HepG2 (cell line): Measurements from ENCODE around the gene CLEC20A. TPM values are rescaled to one million over a fixed set of nuclear protein-coding genes. Genes with fewer than 3 reads are reported as not detected.

Source experiments
- ATAC-seq: fragments of 200-7000 bp; cut with Tn5 transposase; 3 replicates; pipeline ENCODE4 v1.9.1; 2020; ENCODE audit warnings: mild to moderate bottlenecking, moderate library complexity
- BruUV-seq: library from RNA; stranded (reverse); fragments of 400-500 nt; replicated peaks from 2 replicates; lab custom pipeline; 2021; lab: Mats Ljungman, UMichigan
- CTCF ChIA-PET: fragments of 300-600 bp; formaldehyde crosslinking; extraction: SDS; loops from one replicate; lab custom pipeline; 2021; ENCODE audit warnings: low total read pairs, inconsistent platforms, low intra/inter-chr PET ratio; lab: Yijun Ruan, JAX
- POLR2A ChIA-PET: fragments of 350-600 bp; sonication (Branson Sonifier 250); formaldehyde crosslinking; loops from one replicate; lab custom pipeline; 2020; ENCODE audit warnings: antibody characterized with exemption, inconsistent platforms; lab: Yijun Ruan, JAX
- DNase-seq: peaks from one replicate; pipeline ENCODE4 v3.0.0-alpha.2; 2015; ENCODE audit warnings: low spot score
- FAIRE-seq: peaks from 3 replicates; lab custom pipeline; 2011; peaks lifted over from hg19 to GRCh38; lab: Jason Lieb, UNC
- H2AFZ ChIP-seq: one replicate; pipeline ENCODE4 v1.6.1; 2011; ENCODE audit warnings: low read length, inconsistent platforms
- H3K27ac ChIP-seq: fragments of 300-600 bp; 3 replicates; pipeline ENCODE4 v1.8.0; 2011; ENCODE audit warnings: mixed run types, mild to moderate bottlenecking, mixed read lengths, low read length, inconsistent platforms; ENCODE audit not compliant: insufficient read depth; ENCODE audit errors: extremely low read length
- H3K27me3 ChIP-seq, 2 experiments: fragments of 200-600 bp in 1 of 2; 2 replicates in 1 of 2; 3 replicates in 1 of 2; pipeline versions ENCODE4 v1.6.0 to v1.8.0; 2011; ENCODE audit warnings: low read length in 2 of 2, mild to moderate bottlenecking in 2 of 2, moderate library complexity in 2 of 2, inconsistent platforms in 1 of 2; ENCODE audit not compliant: insufficient read depth in 2 of 2, control insufficient read depth in 1 of 2
- H3K36me3 ChIP-seq, 2 experiments: fragments of 200-600 bp in 1 of 2; replicated peaks in 1 of 2; 2 replicates in 1 of 2; 3 replicates in 1 of 2; pipeline versions ENCODE4 v1.5.1 to v1.8.0; 2011; ENCODE audit warnings: low read length in 2 of 2, inconsistent platforms in 1 of 2; ENCODE audit not compliant: insufficient read depth in 2 of 2, control insufficient read depth in 1 of 2
- H3K4me1 ChIP-seq: 2 replicates; pipeline ENCODE4 v1.5.1; 2012; ENCODE audit warnings: low read length, inconsistent platforms; ENCODE audit not compliant: insufficient read depth
- H3K4me2 ChIP-seq: 2 replicates; pipeline ENCODE4 v1.6.0; 2011; ENCODE audit warnings: low read depth, low read length, inconsistent platforms
- H3K4me3 ChIP-seq, 3 experiments: fragments of 200-600 bp in 1 of 3; sonication (generic), shearing (Covaris generic) in 1 of 3; replicated peaks in 1 of 3; 2 replicates each; pipeline ENCODE4 v1.5.1; 2011 to 2016; ENCODE audit warnings: low read length in 3 of 3, inconsistent platforms in 2 of 3, low read depth in 2 of 3, mild to moderate bottlenecking in 2 of 3, control low read depth in 1 of 3, mixed read lengths in 1 of 3; ENCODE audit not compliant: insufficient read depth in 1 of 3
- H3K79me2 ChIP-seq: one replicate; pipeline ENCODE4 v1.6.1; 2011; ENCODE audit warnings: low read length, inconsistent platforms; ENCODE audit not compliant: insufficient read depth
- H3K9ac ChIP-seq: 2 replicates; pipeline ENCODE4 v1.6.0; 2011; ENCODE audit warnings: mild to moderate bottlenecking, low read depth, low read length, inconsistent platforms; ENCODE audit not compliant: insufficient read depth
- H3K9me3 ChIP-seq: 2 replicates; pipeline ENCODE4 v1.5.1; 2012; ENCODE audit warnings: mild to moderate bottlenecking, low read length
- H4K20me1 ChIP-seq: 2 replicates; pipeline ENCODE4 v1.6.0; 2011; ENCODE audit warnings: inconsistent platforms, mild to moderate bottlenecking, low read length, moderate library complexity; ENCODE audit not compliant: insufficient read depth
- ARNTL ChIP-seq: sonication (generic); formaldehyde crosslinking; IDR thresholded peaks from 2 replicates; pipeline ENCODE4 v1.4.0; 2020; ENCODE audit warnings: mild to moderate bottlenecking, missing genetic modification reagents
- CCAR2 ChIP-seq: fragments of 200-400 bp; formaldehyde crosslinking; optimal IDR thresholded peaks from 2 replicates; pipeline ENCODE3; 2018; ENCODE audit warnings: low read depth, mild to moderate bottlenecking, low read length, moderate library complexity
- LCORL ChIP-seq, 2 experiments: fragments of 450-650 bp in 1 of 2; sonication (generic) in 1 of 2; formaldehyde crosslinking in 1 of 2; IDR thresholded peaks; 2 replicates each; pipeline versions ENCODE4 v1.5.0 to v1.6.1; 2017 to 2020; ENCODE audit warnings: antibody characterized with exemption in 1 of 2, missing genetic modification reagents in 1 of 2
- MEF2D ChIP-seq: sonication (generic); formaldehyde crosslinking; IDR thresholded peaks from 2 replicates; pipeline ENCODE4 v1.5.1; 2020; ENCODE audit warnings: mild to moderate bottlenecking, missing genetic modification reagents
- SP4 ChIP-seq: sonication (generic); formaldehyde crosslinking; IDR thresholded peaks from 2 replicates; pipeline ENCODE4 v1.8.1; 2023; ENCODE audit warnings: mild to moderate bottlenecking, missing genetic modification reagents
- STAT6 ChIP-seq: sonication (generic); formaldehyde crosslinking; IDR thresholded peaks from 2 replicates; pipeline ENCODE4 v1.4.0; 2020; ENCODE audit warnings: missing genetic modification reagents, mild to moderate bottlenecking, borderline replicate concordance
- TCF12 ChIP-seq, 2 experiments: fragments of 450-650 bp in 1 of 2; sonication (generic) in 1 of 2; formaldehyde crosslinking in 1 of 2; IDR thresholded peaks; 2 replicates each; pipeline versions ENCODE4 v1.6.1 to v1.8.0; 2017 to 2022; ENCODE audit warnings: antibody characterized with exemption in 1 of 2, mild to moderate bottlenecking in 1 of 2, missing genetic modification reagents in 1 of 2, moderate library complexity in 1 of 2
- XBP1 ChIP-seq: sonication (generic); formaldehyde crosslinking; IDR thresholded peaks from 2 replicates; pipeline ENCODE4 v1.5.0; 2020; ENCODE audit warnings: missing genetic modification reagents
- ZBTB8A ChIP-seq: sonication (generic); formaldehyde crosslinking; IDR thresholded peaks from 2 replicates; pipeline ENCODE4 v1.4.0; 2020; ENCODE audit warnings: mild to moderate bottlenecking, low read depth, missing genetic modification reagents, borderline replicate concordance
- ZFP62 ChIP-seq: sonication (generic); formaldehyde crosslinking; IDR thresholded peaks from 2 replicates; pipeline ENCODE4 v1.4.0; 2020; ENCODE audit warnings: missing genetic modification reagents
- ZNF558 ChIP-seq: sonication (generic); formaldehyde crosslinking; IDR thresholded peaks from 2 replicates; pipeline ENCODE4 v1.9.0; 2022; ENCODE audit warnings: mild to moderate bottlenecking, missing genetic modification reagents, borderline replicate concordance
- ZSCAN21 ChIP-seq: sonication (generic); formaldehyde crosslinking; IDR thresholded peaks from 2 replicates; pipeline ENCODE4 v1.8.0; 2022; ENCODE audit warnings: mild to moderate bottlenecking, missing genetic modification reagents, moderate library complexity, borderline replicate concordance
- WGBS: methylation state at CpG from one replicate; pipeline ENCODE4 v1.1.6; 2017; ENCODE audit warnings: low lambda C conversion rate; 5-methylcytosine and 5-hydroxymethylcytosine counted together
- in situ Hi-C: cut with HindIII; loops from 2 replicates; pipeline ENCODE4 v1.10.0; 2017; ENCODE audit warnings: low pct_unique_long_range_greater_than_20kb; ENCODE audit not compliant: extremely low pct_ligation_motif_present
- intact Hi-C: fragments of 100-400 bp; cut with micrococcal nuclease; formaldehyde crosslinking; loops from one replicate; pipeline ENCODE4 v1.10.0; 2022; ENCODE audit not compliant: unreplicated experiment
- polyA plus RNA-seq, 8 experiments: library from polyadenylated mRNA; depleted of rRNA in 3 of 8; stranded (reverse) in 7 of 8; unstranded in 1 of 8; fragments of >200 nt; fragmentation: Illumina TruSeq in 4 of 8; extraction: Trizol in 4 of 8; gene quantifications; 2 replicates each; pipeline versions ENCODE4 v1.2.1 to v1.2.3, GENCODE V29; 2011 to 2016; ENCODE audit warnings: low read depth in 4 of 8, missing spikeins in 1 of 8, mixed read lengths in 1 of 8; ENCODE audit not compliant: insufficient read depth in 1 of 8
- total RNA-seq, 5 experiments: library from RNA; depleted of rRNA; stranded (reverse); fragments of >200 nt; fragmentation: Illumina TruSeq; extraction: Trizol; gene quantifications; 2 replicates each; pipeline ENCODE4 v1.2.3, GENCODE V29; 2016; ENCODE audit warnings: low read depth in 1 of 5
- TF ChIP-seq, protein P1 (sequence below): sonication (generic); formaldehyde crosslinking; conservative IDR thresholded peaks from 2 replicates; pipeline ENCODE4 v1.4.0; 2020; ENCODE audit warnings: missing genetic modification reagents
- TF ChIP-seq, protein P2 (sequence below): sonication (generic); formaldehyde crosslinking; IDR thresholded peaks from 2 replicates; pipeline ENCODE4 v1.8.0; 2022; ENCODE audit warnings: mild to moderate bottlenecking, missing genetic modification reagents, moderate library complexity
- TF ChIP-seq, protein P3 (sequence below): fragments of 450-650 bp; IDR thresholded peaks from 2 replicates; pipeline ENCODE4 v1.6.1; 2017

The CLEC20A gene
- total and polyA plus RNA-seq, 2 of the 13 experiments (the other 11 are each of a cell fraction or from before 2014, with no cell fraction given) = not detected

GRCh38 chr1:178495741-178496409 lies 889 bp downstream of the CLEC20A start:
- DNase-seq (no peak), ATAC-seq (no peak), FAIRE-seq (no peak)
- in situ Hi-C loops = no loop called here
- Histone ChIP-seq H3K79me2 (no peaks in the 10 kb centered on the region), H3K27ac (no peak overlapping the region), H4K20me1 (no peaks in the 10 kb centered on the region), H3K4me1 (peaks cover 9% of the 10 kb centered on the region; the same call in 1 of the 2 replicates), H3K9me3 (no peaks in the 10 kb centered on the region), H2AFZ (no peak overlapping the region), H3K4me2 (no peak overlapping the region), H3K27me3 (peaks cover 7 to 44% of the 10 kb centered on the region in 2 experiments; a peak in 4 of 5 replicates), H3K4me3 (no peak overlapping the region), H3K36me3 (no peaks in the 10 kb centered on the region), H3K9ac (no peak overlapping the region)
- WGBS = 40% methylated on average over 9 of the region's 16 CpGs
- ChIA-PET CTCF (no interaction called here), POLR2A (no interaction called here)
- TF ChIP-seq LCORL (IDR thresholded peaks at IDR 0.05) = no peak
- TF ChIP-seq LCORL (CRISPR knock-in tag; IDR thresholded peaks at IDR 0.05) = no peak
- no peak for TF ChIP-seq TCF12 (IDR thresholded peaks at IDR 0.05)
- no peak for TF ChIP-seq TCF12 (CRISPR knock-in tag; IDR thresholded peaks at IDR 0.05)
- no peak for TF ChIP-seq CCAR2
- TF ChIP-seq, protein P1, sequence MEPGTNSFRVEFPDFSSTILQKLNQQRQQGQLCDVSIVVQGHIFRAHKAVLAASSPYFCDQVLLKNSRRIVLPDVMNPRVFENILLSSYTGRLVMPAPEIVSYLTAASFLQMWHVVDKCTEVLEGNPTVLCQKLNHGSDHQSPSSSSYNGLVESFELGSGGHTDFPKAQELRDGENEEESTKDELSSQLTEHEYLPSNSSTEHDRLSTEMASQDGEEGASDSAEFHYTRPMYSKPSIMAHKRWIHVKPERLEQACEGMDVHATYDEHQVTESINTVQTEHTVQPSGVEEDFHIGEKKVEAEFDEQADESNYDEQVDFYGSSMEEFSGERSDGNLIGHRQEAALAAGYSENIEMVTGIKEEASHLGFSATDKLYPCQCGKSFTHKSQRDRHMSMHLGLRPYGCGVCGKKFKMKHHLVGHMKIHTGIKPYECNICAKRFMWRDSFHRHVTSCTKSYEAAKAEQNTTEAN (CRISPR knock-in tag) = no peak
- TF ChIP-seq, protein P2, sequence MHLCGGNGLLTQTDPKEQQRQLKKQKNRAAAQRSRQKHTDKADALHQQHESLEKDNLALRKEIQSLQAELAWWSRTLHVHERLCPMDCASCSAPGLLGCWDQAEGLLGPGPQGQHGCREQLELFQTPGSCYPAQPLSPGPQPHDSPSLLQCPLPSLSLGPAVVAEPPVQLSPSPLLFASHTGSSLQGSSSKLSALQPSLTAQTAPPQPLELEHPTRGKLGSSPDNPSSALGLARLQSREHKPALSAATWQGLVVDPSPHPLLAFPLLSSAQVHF (CRISPR knock-in tag) = no peak
- no peak for TF ChIP-seq SP4 (CRISPR knock-in tag)
- TF ChIP-seq XBP1 (CRISPR knock-in tag) = no peak
- TF ChIP-seq MEF2D (CRISPR knock-in tag) = no peak
- no peak for TF ChIP-seq ZNF558 (CRISPR knock-in tag)
- TF ChIP-seq ARNTL (CRISPR knock-in tag) = no peak
- no peak for TF ChIP-seq STAT6 (CRISPR knock-in tag)
- TF ChIP-seq ZSCAN21 (CRISPR knock-in tag) = no peak
- TF ChIP-seq ZBTB8A (CRISPR knock-in tag) = no peak
- TF ChIP-seq ZFP62 (CRISPR knock-in tag) = no peak
- TF ChIP-seq, protein P3, sequence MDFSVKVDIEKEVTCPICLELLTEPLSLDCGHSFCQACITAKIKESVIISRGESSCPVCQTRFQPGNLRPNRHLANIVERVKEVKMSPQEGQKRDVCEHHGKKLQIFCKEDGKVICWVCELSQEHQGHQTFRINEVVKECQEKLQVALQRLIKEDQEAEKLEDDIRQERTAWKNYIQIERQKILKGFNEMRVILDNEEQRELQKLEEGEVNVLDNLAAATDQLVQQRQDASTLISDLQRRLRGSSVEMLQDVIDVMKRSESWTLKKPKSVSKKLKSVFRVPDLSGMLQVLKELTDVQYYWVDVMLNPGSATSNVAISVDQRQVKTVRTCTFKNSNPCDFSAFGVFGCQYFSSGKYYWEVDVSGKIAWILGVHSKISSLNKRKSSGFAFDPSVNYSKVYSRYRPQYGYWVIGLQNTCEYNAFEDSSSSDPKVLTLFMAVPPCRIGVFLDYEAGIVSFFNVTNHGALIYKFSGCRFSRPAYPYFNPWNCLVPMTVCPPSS = no peak
- no TSS peak for BruUV-seq
- intact Hi-C loops = no loop called here
